Measurements from ENCODE around the gene MAPK8IP3. TPM values are rescaled to one million over a fixed set of nuclear protein-coding genes. Genes with fewer than 3 reads are reported as not detected.

MAPK8IP3 gene
- total and polyA plus RNA-seq, 9 of the 15 experiments (the other 6 are each of a cell fraction or from before 2014, with no cell fraction given): 0.17 to 58.7 (median 16.7) TPM

DNA sequence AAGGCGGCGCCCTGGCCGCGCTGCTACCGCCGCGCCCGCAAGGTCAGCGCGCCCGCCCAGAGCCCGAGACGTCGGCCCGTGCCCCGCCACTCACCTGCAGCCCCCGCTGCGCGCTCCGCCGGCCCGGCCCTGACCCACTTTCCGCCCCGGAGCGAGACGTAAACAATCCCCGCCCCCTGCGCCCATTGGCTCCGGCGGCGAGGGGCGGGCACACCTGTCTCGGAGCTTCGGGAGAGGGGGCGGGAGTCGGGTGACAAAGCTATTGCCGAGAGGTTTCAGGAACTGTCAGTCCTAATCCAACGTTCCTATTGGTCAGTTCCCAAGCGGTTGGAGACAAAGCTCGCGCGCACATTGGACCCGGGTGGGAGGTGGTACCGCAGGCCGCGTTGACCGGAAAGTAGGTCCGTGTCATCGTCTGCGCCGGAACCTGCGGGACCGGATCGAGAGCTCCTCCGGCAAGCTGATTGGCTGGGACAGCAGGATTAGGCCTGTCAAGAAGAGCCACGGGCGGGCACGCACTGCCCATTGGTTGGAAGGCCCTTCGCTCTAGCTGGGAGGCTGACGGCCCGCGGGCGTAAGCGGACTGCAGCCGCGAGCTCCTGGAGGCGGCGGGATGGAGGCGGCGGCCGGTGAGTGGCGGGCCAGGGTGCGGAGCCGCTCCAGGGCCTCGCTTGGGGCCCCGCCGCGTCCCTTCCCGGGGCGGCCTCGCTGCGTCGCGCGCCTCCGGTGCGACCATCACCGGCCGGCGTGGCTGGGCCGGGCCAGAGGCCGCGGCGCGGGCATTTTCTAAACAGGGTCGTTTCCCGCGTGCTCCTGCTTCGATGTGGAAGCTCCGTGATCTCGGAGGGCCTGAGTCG, 76.6 kb downstream of the MAPK8IP3 start, which contains the start of the genes NUBP2 and SPSB3 (continued):
- TF ChIP-seq CBFB (CRISPR knock-in tag; IDR thresholded peaks at IDR 0.05) (no peak), MTA3 (IDR thresholded peaks at IDR 0.05; ENCODE audit: borderline replicate concordance) (peak; percentile 77; the same call in 1 of the 2 replicates), ATF7 (IDR thresholded peaks at IDR 0.05) (peak; percentile 94), KLF1 (tag; IDR thresholded peaks at IDR 0.05) (peak; percentile 60; the same call in 1 of the 2 replicates), SMC3 (conservative IDR thresholded peaks at IDR 0.05; ENCODE audit: insufficient read depth, low read depth, low read length) (no peak), DMBX1 (CRISPR knock-in tag; IDR thresholded peaks at IDR 0.05; ENCODE audit: borderline replicate concordance) (no peak), ZNF146 (CRISPR knock-in tag; IDR thresholded peaks at IDR 0.05; ENCODE audit: unreplicated experiment) (no peak), JUND (IDR thresholded peaks at IDR 0.05; ENCODE audit: borderline replicate concordance, low read depth, low read length) (0 out of 2 replicates have a peak, but pooled peaks have one; percentile 47), JUND (tag; IDR thresholded peaks at IDR 0.05; ENCODE audit: borderline replicate concordance, low read depth, low read length) (no peak; the same call in 2 of the 3 replicates)
- TF ChIP-seq, protein P1, sequence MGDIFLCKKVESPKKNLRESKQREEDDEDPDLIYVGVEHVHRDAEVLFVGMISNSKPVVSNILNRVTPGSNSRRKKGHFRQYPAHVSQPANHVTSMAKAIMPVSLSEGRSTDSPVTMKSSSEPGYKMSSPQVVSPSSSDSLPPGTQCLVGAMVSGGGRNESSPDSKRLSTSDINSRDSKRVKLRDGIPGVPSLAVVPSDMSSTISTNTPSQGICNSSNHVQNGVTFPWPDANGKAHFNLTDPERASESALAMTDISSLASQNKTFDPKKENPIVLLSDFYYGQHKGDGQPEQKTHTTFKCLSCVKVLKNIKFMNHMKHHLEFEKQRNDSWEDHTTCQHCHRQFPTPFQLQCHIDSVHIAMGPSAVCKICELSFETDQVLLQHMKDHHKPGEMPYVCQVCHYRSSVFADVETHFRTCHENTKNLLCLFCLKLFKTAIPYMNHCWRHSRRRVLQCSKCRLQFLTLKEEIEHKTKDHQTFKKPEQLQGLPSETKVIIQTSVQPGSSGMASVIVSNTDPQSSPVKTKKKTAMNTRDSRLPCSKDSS (IDR thresholded peaks at IDR 0.05; ENCODE audit: low read depth, partially characterized antibody): no peak
- TF ChIP-seq, protein P2, sequence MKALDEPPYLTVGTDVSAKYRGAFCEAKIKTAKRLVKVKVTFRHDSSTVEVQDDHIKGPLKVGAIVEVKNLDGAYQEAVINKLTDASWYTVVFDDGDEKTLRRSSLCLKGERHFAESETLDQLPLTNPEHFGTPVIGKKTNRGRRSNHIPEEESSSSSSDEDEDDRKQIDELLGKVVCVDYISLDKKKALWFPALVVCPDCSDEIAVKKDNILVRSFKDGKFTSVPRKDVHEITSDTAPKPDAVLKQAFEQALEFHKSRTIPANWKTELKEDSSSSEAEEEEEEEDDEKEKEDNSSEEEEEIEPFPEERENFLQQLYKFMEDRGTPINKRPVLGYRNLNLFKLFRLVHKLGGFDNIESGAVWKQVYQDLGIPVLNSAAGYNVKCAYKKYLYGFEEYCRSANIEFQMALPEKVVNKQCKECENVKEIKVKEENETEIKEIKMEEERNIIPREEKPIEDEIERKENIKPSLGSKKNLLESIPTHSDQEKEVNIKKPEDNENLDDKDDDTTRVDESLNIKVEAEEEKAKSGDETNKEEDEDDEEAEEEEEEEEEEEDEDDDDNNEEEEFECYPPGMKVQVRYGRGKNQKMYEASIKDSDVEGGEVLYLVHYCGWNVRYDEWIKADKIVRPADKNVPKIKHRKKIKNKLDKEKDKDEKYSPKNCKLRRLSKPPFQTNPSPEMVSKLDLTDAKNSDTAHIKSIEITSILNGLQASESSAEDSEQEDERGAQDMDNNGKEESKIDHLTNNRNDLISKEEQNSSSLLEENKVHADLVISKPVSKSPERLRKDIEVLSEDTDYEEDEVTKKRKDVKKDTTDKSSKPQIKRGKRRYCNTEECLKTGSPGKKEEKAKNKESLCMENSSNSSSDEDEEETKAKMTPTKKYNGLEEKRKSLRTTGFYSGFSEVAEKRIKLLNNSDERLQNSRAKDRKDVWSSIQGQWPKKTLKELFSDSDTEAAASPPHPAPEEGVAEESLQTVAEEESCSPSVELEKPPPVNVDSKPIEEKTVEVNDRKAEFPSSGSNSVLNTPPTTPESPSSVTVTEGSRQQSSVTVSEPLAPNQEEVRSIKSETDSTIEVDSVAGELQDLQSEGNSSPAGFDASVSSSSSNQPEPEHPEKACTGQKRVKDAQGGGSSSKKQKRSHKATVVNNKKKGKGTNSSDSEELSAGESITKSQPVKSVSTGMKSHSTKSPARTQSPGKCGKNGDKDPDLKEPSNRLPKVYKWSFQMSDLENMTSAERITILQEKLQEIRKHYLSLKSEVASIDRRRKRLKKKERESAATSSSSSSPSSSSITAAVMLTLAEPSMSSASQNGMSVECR (CRISPR knock-in tag; IDR thresholded peaks at IDR 0.05): 0 out of 2 replicates have a peak, but pooled peaks have one; percentile 62
- TF ChIP-seq, protein P3, sequence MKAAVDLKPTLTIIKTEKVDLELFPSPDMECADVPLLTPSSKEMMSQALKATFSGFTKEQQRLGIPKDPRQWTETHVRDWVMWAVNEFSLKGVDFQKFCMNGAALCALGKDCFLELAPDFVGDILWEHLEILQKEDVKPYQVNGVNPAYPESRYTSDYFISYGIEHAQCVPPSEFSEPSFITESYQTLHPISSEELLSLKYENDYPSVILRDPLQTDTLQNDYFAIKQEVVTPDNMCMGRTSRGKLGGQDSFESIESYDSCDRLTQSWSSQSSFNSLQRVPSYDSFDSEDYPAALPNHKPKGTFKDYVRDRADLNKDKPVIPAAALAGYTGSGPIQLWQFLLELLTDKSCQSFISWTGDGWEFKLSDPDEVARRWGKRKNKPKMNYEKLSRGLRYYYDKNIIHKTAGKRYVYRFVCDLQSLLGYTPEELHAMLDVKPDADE (conservative IDR thresholded peaks at IDR 0.05; ENCODE audit: control insufficient read depth, low read depth, low read length): peak; percentile 77
- TF ChIP-seq, protein P4, sequence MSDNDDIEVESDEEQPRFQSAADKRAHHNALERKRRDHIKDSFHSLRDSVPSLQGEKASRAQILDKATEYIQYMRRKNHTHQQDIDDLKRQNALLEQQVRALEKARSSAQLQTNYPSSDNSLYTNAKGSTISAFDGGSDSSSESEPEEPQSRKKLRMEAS (CRISPR knock-in tag; IDR thresholded peaks at IDR 0.05): peak; percentile 40; the same call in 1 of the 2 replicates
- TF ChIP-seq, protein P5, sequence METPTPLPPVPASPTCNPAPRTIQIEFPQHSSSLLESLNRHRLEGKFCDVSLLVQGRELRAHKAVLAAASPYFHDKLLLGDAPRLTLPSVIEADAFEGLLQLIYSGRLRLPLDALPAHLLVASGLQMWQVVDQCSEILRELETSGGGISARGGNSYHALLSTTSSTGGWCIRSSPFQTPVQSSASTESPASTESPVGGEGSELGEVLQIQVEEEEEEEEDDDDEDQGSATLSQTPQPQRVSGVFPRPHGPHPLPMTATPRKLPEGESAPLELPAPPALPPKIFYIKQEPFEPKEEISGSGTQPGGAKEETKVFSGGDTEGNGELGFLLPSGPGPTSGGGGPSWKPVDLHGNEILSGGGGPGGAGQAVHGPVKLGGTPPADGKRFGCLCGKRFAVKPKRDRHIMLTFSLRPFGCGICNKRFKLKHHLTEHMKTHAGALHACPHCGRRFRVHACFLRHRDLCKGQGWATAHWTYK (CRISPR knock-in tag; IDR thresholded peaks at IDR 0.05): 0 out of 2 replicates have a peak, but pooled peaks have one; percentile 44
- TF ChIP-seq, protein P6, sequence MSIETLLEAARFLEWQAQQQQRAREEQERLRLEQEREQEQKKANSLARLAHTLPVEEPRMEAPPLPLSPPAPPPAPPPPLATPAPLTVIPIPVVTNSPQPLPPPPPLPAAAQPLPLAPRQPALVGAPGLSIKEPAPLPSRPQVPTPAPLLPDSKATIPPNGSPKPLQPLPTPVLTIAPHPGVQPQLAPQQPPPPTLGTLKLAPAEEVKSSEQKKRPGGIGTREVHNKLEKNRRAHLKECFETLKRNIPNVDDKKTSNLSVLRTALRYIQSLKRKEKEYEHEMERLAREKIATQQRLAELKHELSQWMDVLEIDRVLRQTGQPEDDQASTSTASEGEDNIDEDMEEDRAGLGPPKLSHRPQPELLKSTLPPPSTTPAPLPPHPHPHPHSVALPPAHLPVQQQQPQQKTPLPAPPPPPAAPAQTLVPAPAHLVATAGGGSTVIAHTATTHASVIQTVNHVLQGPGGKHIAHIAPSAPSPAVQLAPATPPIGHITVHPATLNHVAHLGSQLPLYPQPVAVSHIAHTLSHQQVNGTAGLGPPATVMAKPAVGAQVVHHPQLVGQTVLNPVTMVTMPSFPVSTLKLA (conservative IDR thresholded peaks at IDR 0.05): peak; percentile 95 to 97
